IgD-negative memory B cell (primary cell): Measurements from ENCODE around the gene STARD6. TPM values are rescaled to one million over a fixed set of nuclear protein-coding genes. Genes with fewer than 3 reads are reported as not detected.
"Not testable (repeated sequence)": the region's sequence is repeated elsewhere in the genome, so short reads cannot be mapped to it uniquely, and the experiment has no call there.

Experiments
- H3K27ac Mint-ChIP-seq, 3 donors: one replicate each; pipeline ENCODE4 v1.8.0; 2020 to 2022; ENCODE audit warnings: mild to moderate bottlenecking in 3 of 3, mixed read lengths in 3 of 3, moderate library complexity in 1 of 3
- H3K27me3 Mint-ChIP-seq: one replicate; pipeline ENCODE4 v1.8.0; 2021; ENCODE audit warnings: mixed read lengths
- H3K36me3 Mint-ChIP-seq: one replicate; pipeline ENCODE4 v1.8.0; 2020; ENCODE audit warnings: mild to moderate bottlenecking, mixed read lengths
- H3K4me1 Mint-ChIP-seq, 3 donors: one replicate each; pipeline ENCODE4 v1.8.0; 2020 to 2022; ENCODE audit warnings: mixed read lengths in 3 of 3, mild to moderate bottlenecking in 1 of 3
- H3K4me3 Mint-ChIP-seq, 4 donors: one replicate each; pipeline ENCODE4 v1.8.0; 2020 to 2022; ENCODE audit warnings: mild to moderate bottlenecking in 4 of 4, mixed read lengths in 4 of 4, moderate library complexity in 3 of 4
- H3K9me3 Mint-ChIP-seq, 3 donors: one replicate each; pipeline ENCODE4 v1.8.0; 2020 to 2021; ENCODE audit warnings: mixed read lengths in 3 of 3, mild to moderate bottlenecking in 1 of 3
- polyA plus RNA-seq: library from polyadenylated mRNA; unstranded; fragments of 300-500 nt; fragmentation: Illumina TruSeq; gene quantifications from one replicate; pipeline ENCODE4 v1.2.3, GENCODE V29; 2021

The STARD6 gene
- polyA plus RNA-seq, 1 donor from 2014 or later, result not detected

DNA sequence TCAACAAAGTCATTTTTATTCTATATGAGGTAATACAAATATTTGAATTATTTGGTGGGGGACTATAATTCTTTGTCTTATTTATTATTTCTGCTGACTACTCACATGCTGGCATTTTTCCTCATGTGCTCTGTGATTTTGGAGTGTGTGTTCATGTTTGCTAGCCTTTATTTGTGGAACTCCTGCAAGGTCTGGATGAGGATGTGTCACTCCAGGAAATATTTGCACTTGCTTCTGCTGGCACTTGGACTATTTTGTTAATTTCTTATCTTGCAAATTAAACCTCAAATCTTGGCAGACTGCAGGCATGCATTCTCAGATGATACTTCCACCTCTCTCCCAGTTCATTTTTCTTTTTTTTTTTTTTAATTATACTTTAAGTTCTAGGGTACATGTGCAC, 54.2 kb downstream of the STARD6 start:
- H3K9me3 Mint-ChIP-seq, result peaks cover 2 to 8% (median 7%) of the 10 kb centered on the region in 3 donors
- H3K4me1 Mint-ChIP-seq, result peaks cover 0 to 5% (median 0%) of the 10 kb centered on the region in 3 donors
- H3K4me3 Mint-ChIP-seq, result no peak overlapping the region
- H3K36me3 Mint-ChIP-seq, result no peaks in the 10 kb centered on the region
- peaks cover 3% of the 10 kb centered on the region for H3K27me3 Mint-ChIP-seq
- H3K27ac Mint-ChIP-seq, result no peak overlapping the region

DNA sequence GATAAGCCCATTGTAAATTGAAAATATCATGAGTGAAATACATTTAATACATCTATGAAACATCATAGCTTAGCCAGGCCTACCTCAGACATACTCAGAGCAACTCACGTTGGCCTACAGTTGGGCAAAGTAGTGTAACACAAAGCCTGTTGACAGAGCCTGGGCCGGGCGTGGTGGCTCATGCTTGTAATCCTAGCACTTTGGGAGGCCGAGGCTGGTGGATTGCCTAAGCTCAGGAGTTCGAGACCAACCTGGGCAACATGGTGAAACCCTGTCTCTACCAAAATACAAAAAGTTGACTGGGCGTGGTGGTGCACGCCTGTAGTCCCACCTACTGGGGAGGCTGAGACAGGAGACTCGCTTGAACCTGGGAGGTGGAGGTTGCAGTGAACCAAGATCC, 58.7 kb downstream of the STARD6 start:
- H3K9me3 Mint-ChIP-seq, H3K4me1 Mint-ChIP-seq, H3K36me3 Mint-ChIP-seq, H3K4me3 Mint-ChIP-seq, H3K27me3 Mint-ChIP-seq, H3K27ac Mint-ChIP-seq: not testable (repeated sequence)

DNA sequence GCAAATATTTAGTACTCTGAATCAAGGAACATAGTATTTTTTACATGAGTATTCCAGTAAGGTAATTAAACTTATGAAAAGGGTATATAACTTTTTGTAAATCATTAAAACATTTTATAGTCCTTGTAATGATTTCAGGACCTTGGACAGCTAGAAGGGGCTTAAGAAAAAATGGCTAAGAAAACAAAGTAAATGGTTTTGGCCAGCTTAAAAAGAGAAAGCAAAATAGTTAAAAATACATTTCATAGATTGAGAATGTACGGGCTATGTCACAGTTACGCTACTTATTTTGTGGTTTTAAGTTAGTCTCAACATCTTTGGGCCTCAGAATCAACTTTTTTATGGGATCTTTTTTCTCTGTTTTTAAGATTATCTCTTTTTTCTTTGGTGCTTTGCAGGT, 61.6 kb downstream of the STARD6 start:
- peak overlapping the region in 1 of 3 donors; percentile 65 for H3K27ac Mint-ChIP-seq
- peaks cover 2 to 7% (median 6%) of the 10 kb centered on the region in 3 donors for H3K9me3 Mint-ChIP-seq
- no peaks in the 10 kb centered on the region for H3K4me1 Mint-ChIP-seq
- peaks cover 13% of the 10 kb centered on the region for H3K36me3 Mint-ChIP-seq
- H3K4me3 Mint-ChIP-seq, result no peak overlapping the region
- H3K27me3 Mint-ChIP-seq, result no peaks in the 10 kb centered on the region

DNA sequence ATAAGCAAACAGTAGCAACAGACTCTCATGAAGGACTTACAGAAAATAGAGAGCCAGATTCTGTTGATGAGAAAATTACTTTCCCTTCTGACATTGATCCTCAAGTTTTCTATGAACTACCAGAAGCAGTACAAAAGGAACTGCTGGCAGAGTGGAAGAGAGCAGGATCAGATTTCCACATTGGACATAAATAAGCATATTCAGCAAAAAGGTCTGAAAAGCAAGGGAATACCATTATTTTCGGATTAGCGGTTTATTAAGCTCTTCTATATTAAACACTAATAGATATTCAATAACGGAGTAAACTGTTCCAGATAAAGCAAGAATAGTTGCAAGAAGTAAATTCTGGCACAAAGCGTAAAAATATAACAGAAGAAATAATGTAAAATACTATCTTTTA, 63.4 kb downstream of the STARD6 start:
- Mint-ChIP-seq H3K4me3 (no peak overlapping the region), H3K27ac (no peak overlapping the region), H3K9me3 (peaks cover 0 to under 1% (median under 1%) of the 10 kb centered on the region in 3 donors), H3K27me3 (no peaks in the 10 kb centered on the region), H3K4me1 (no peaks in the 10 kb centered on the region), H3K36me3 (peaks cover 17% of the 10 kb centered on the region)

DNA sequence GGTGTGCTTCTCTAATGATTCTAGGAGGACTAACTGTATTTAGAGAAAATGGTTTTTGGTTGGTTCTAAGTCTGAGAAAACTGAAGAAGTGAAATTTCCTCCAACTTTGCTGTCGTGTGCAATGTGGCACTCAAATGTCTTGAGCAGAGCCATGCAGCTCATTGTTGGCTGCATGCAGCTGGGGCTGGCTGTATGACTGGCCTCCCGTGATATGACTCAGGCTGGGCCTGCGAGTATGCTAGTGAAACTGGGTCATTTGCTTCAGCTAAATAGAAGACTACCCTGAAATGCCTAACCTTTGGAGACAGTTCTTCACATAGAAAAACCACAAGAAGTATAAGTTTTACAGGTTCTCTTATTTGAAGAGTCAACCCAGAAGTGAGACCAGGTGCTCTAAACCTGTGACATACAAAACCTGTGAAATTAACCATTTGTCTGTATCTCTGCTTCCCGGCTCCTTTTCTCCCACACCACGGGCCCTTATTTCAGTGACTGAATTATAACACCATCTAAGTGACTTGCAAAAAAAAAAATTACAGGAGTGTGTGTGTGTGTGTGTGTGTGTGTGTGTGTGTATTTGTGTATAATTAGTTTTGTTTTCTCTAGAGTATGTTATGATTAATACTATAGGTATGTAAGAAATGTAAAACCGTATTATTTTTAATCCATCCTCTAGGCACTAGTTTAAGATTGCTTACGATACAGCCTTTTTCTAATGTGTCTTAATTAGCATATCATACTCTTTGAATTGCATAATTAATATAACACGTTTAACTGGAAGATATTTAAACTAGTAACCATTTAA, 72.5 kb downstream of the STARD6 start:
- no peak overlapping the region for H3K4me3 Mint-ChIP-seq
- H3K27me3 Mint-ChIP-seq, result no peaks in the 10 kb centered on the region
- H3K27ac Mint-ChIP-seq, result no peak overlapping the region
- H3K4me1 Mint-ChIP-seq, result peaks cover 0 to 3% (median 0%) of the 10 kb centered on the region in 3 donors
- peaks cover 0 to 3% (median 2%) of the 10 kb centered on the region in 3 donors for H3K9me3 Mint-ChIP-seq
- peaks cover 26% of the 10 kb centered on the region for H3K36me3 Mint-ChIP-seq

DNA sequence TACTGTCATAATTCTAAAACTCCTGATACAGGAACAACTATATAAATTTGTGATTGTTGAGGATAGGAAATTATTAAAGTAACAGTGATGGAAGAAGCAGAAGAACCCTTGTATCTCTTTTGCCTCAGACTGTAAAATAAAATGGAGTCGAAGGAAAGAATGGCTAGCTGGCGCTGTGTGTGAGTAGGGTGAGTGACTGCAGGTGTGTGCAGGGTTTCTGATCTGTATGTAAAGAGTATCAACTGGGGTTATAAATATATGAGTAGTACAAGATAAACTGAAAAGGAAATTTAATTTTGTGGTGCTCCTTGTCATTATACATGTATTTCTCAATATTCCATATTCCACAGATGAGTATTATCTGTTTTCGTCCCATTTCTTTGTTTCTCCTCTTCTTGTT, 73.1 kb downstream of the STARD6 start:
- Mint-ChIP-seq H3K4me1 (peaks cover 0 to 3% (median 0%) of the 10 kb centered on the region in 3 donors), H3K4me3 (no peak overlapping the region), H3K36me3 (peaks cover 25% of the 10 kb centered on the region), H3K27ac (no peak overlapping the region), H3K9me3 (peaks cover 0 to 3% (median 2%) of the 10 kb centered on the region in 3 donors), H3K27me3 (no peaks in the 10 kb centered on the region)

DNA sequence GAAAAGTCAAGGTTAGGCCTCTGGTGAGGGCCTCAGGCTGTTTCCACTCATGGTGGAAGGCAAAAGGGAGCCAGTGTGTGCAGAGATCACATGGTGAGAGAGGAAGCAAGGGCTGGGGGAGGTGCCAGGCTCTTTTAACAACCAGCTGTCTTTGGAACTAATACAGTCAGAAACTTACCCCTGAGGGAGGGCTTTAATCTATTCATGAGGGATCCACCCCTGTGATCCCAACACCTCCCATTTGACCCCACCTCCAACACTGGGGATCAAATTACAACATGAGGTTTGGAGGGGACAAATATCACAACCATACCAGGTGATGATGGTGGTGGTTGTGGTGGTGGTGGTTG, 77.5 kb downstream of the STARD6 start:
- Mint-ChIP-seq H3K9me3 (no peaks in the 10 kb centered on the region), H3K4me1 (peaks cover 5 to 11% (median 6%) of the 10 kb centered on the region in 3 donors), H3K27me3 (no peaks in the 10 kb centered on the region), H3K27ac (no peak overlapping the region), H3K4me3 (no peak overlapping the region), H3K36me3 (peaks cover 15% of the 10 kb centered on the region)

DNA sequence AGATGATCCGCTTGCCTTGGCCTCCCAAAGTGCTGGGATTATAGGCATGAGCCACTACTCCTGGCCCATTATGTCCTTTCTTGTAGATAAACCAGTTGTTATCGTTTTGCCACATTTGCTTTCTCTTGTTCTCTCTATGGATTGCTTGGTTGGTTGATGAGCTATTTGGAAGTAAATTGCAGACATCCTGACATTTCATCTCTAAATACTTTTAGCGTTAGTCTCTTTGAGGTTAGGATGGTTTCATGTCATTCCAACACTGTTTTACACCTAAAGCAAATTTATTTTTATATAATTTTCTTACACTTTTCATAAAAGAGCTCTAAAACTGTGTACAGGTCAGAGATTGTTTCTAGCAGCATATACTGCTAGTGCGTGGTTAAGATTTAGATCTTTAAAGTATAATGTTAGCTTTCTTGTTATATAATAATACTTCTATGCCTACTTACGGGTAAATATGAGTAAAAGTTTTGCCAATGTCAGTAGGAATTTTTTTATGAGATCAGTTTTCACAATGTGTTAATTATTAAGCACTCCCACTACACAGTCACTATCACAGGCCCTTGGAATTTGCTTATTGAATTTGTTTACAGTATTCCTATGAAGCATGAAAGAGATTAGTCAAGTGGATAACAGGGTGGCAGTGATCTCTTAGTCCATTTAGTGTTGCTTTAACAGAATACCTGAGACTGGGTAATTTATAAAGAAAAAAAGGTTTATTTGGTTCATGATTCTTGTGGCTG, 78.0 kb downstream of the STARD6 start:
- peaks cover 5 to 10% (median 6%) of the 10 kb centered on the region in 3 donors for H3K4me1 Mint-ChIP-seq
- no peaks in the 10 kb centered on the region for H3K27me3 Mint-ChIP-seq
- no peak overlapping the region for H3K4me3 Mint-ChIP-seq
- H3K36me3 Mint-ChIP-seq, result peaks cover 15% of the 10 kb centered on the region
- no peak overlapping the region for H3K27ac Mint-ChIP-seq
- no peaks in the 10 kb centered on the region for H3K9me3 Mint-ChIP-seq

DNA sequence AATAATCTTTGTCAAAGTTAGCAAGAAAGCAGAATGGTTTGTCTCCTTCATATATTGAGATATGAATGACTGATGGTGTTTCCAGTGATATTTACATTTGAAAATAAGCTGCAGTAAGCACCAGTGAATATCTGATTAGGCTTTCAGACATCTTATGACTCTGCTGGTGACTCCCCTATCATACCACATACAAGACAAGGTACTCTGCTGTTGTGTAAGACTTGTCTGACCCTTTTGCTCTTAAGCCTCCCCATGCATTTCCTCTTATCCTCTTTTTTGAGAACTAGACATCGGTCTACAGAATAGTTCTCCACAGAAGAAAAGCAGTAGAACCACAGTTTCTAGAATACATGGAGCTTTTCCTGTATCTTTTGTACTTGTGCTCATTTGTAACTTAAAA, 79.0 kb downstream of the STARD6 start:
- Mint-ChIP-seq H3K4me3 (no peak overlapping the region), H3K36me3 (peaks cover 17% of the 10 kb centered on the region), H3K27me3 (no peaks in the 10 kb centered on the region), H3K27ac (no peak overlapping the region), H3K4me1 (peaks cover 5 to 8% (median 6%) of the 10 kb centered on the region in 3 donors), H3K9me3 (no peaks in the 10 kb centered on the region)

DNA sequence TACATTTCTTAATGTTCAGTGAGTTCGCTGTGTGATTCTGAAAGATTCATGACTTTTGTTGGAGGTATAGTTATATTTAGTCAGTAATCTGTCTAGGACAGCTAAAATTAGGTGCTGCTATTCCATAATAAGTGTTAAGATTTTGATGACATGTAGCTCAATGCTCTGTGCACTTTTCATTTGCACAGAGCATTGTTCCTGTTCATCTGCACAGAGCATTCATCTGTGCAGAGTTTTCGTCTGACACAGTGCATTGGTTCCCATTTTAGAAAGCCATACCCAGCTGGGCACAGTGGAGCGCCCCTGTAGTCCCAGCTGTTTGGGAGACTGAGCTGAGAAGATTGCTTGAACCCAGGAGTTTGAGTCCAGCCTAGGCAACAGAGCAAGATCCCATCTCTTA, 79.8 kb downstream of the STARD6 start:
- H3K36me3 Mint-ChIP-seq, result peaks cover 17% of the 10 kb centered on the region

More for the DNA sequence above, 79.8 kb downstream of the STARD6 start:
- Mint-ChIP-seq H3K27me3 (no peaks in the 10 kb centered on the region), H3K27ac (no peak overlapping the region), H3K9me3 (no peaks in the 10 kb centered on the region), H3K4me3 (no peak overlapping the region), H3K4me1 (peaks cover 5 to 8% (median 6%) of the 10 kb centered on the region in 3 donors)

Other genes with a start within 250 kb of the STARD6 start
- gene MBD2, start 133.2 kb downstream of the STARD6 start, polyA plus RNA-seq, result 12.3 TPM
- gene POLI, start 88.3 kb downstream of the STARD6 start, polyA plus RNA-seq, result 5.4 TPM
- 0.99 TPM for gene C18orf54, start within 50 bp of the STARD6 start, polyA plus RNA-seq
- not detected for gene DYNAP, start 233.4 kb upstream of the STARD6 start, polyA plus RNA-seq